Activated CD4-positive, alpha-beta memory T cell treated with anti-CD3 and anti-CD28 coated beads for 36 hours (primary cell): Measurements from ENCODE around the gene NAB1. TPM values are rescaled to one million over a fixed set of nuclear protein-coding genes. Genes with fewer than 3 reads are reported as not detected.

ENCODE experiments used
- CTCF ChIA-PET: fragments of 350-600 bp; sonication (Branson Sonifier 250); formaldehyde crosslinking; loops from one replicate; lab custom pipeline; 2021; ENCODE audit warnings: antibody characterized with exemption, inconsistent platforms; lab: Charles Lee
- POLR2A ChIA-PET: fragments of 350-600 bp; sonication (Branson Sonifier 250); formaldehyde crosslinking; loops from one replicate; lab custom pipeline; 2021; ENCODE audit warnings: antibody characterized with exemption; lab: Charles Lee
- DNase-seq: peaks from one replicate; pipeline ENCODE4 v3.0.0-alpha.2; 2020
- H3K27ac Mint-ChIP-seq: one replicate; pipeline ENCODE4 v1.8.0; 2021; ENCODE audit warnings: mixed read lengths
- H3K27me3 Mint-ChIP-seq: one replicate; pipeline ENCODE4 v1.8.0; 2021; ENCODE audit warnings: mixed read lengths
- H3K36me3 Mint-ChIP-seq: one replicate; pipeline ENCODE4 v1.8.0; 2021; ENCODE audit warnings: mixed read lengths
- H3K4me1 Mint-ChIP-seq: one replicate; pipeline ENCODE4 v1.8.0; 2021; ENCODE audit warnings: low read depth, mixed read lengths
- H3K4me3 Mint-ChIP-seq: one replicate; pipeline ENCODE4 v1.8.0; 2021; ENCODE audit warnings: mild to moderate bottlenecking, mixed read lengths
- H3K9me3 Mint-ChIP-seq: one replicate; pipeline ENCODE4 v1.8.0; 2021; ENCODE audit warnings: mixed read lengths
- intact Hi-C: fragments of 100-400 bp; cut with micrococcal nuclease; formaldehyde crosslinking; loops from one replicate; pipeline ENCODE4 v1.15.1; 2023
- total RNA-seq, 2 experiments: library from RNA; stranded (reverse); gene quantifications; one replicate each; pipeline ENCODE4 v1.2.3, GENCODE V29; 2021

Gene NAB1
- total RNA-seq, 2 experiments from 2014 or later: 48.7 to 51.5 TPM

DNA sequence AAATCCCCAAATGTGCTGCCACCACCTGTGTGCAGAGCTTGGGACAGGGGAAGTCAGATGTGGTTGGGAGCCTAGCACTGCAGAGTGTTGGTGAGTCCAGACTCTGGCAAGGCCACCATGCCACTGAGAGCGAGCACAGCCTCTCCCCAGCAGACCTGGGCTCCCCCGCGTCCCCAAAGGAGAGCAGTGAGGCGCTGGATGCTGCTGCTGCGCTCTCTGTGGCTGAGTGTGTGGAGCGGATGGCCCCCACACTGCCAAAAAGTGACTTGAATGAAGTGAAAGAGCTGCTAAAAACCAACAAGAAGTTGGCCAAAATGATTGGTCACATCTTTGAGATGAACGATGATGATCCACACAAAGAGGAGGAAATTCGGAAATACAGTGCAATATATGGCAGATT lies 10.7 kb downstream of the NAB1 start:
- peak overlapping the region; percentile 35 for H3K27ac Mint-ChIP-seq
- H3K4me1 Mint-ChIP-seq: peaks cover 76% of the 10 kb centered on the region
- POLR2A ChIA-PET: no interaction called here
- intact Hi-C loops: no loop called here
- CTCF ChIA-PET: no interaction called here
- H3K36me3 Mint-ChIP-seq: peaks cover 29% of the 10 kb centered on the region
- H3K27me3 Mint-ChIP-seq: no peaks in the 10 kb centered on the region
- H3K4me3 Mint-ChIP-seq: peak overlapping the region; percentile 13
- H3K9me3 Mint-ChIP-seq: no peaks in the 10 kb centered on the region
- no peak for DNase-seq

DNA sequence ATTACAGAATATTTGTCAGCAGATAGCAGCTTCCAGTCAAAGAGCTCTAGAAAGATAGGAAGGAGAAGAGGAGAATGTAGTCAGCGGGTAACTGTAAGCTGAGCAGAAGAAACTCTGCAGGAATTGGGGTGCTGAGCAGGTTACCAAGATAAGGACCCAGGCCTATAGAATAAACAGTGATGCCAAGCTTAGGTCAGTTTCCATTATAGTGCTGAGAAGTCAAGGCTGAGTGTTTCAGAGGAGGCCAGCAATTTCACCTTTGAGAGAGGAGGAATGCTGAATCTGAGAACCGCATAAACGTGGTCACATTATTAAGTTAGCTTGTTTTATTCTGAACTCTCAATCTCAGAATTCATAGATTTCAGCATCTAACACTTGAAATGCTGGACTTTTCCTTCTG lies 13.9 kb downstream of the NAB1 start:
- no peak overlapping the region for H3K27ac Mint-ChIP-seq
- CTCF ChIA-PET: interaction anchor here (1.4 to 4.8 kb wide), 3 partner anchors 10 to 18 kb away, joined by 4 to 18 read pairs (median 5); no protein-coding TSS in a partner anchor
- peaks cover 42% of the 10 kb centered on the region for H3K36me3 Mint-ChIP-seq
- no peak overlapping the region for H3K4me3 Mint-ChIP-seq
- POLR2A ChIA-PET: interaction anchor here (0.8 to 3.1 kb wide), 2 partner anchors 12 to 16 kb away, joined by 3 to 14 read pairs; no protein-coding TSS in a partner anchor
- H3K4me1 Mint-ChIP-seq: peaks cover 66% of the 10 kb centered on the region
- intact Hi-C loops: no loop called here
- H3K9me3 Mint-ChIP-seq: peaks cover 5% of the 10 kb centered on the region
- no peak for DNase-seq
- no peaks in the 10 kb centered on the region for H3K27me3 Mint-ChIP-seq

DNA sequence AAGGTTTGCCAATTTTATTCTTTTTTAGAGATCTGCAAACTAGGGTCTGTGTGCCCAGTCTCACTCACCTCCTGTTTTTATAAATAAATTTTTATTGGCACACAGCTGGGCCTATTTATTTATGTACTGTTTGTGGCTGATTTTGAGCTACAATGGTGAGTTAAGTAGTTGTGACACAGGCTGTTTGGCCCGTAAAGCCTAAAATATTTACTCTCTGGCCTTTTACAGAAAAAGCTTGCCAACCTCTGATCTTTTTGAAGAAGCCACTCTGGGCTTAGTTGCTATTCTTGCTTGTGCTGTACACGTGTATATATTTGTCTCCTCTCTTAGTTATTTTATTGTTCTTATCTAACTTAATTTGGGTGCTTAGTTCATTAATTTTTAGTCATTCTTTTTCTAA lies 14.5 kb downstream of the NAB1 start:
- ChIA-PET POLR2A (interaction anchor here (0.7 to 3.1 kb wide), 3 partner anchors 13 to 248 kb away, joined by 3 to 14 read pairs (median 3); no protein-coding TSS in a partner anchor), CTCF (interaction anchor here (1.4 to 4.8 kb wide), 3 partner anchors 11 to 18 kb away, joined by 4 to 18 read pairs (median 5); no protein-coding TSS in a partner anchor)
- Mint-ChIP-seq H3K9me3 (peaks cover 5% of the 10 kb centered on the region), H3K36me3 (peaks cover 42% of the 10 kb centered on the region), H3K4me3 (no peak overlapping the region), H3K4me1 (peaks cover 60% of the 10 kb centered on the region), H3K27ac (no peak overlapping the region), H3K27me3 (no peaks in the 10 kb centered on the region)
- DNase-seq: no peak
- intact Hi-C loops: no loop called here

DNA sequence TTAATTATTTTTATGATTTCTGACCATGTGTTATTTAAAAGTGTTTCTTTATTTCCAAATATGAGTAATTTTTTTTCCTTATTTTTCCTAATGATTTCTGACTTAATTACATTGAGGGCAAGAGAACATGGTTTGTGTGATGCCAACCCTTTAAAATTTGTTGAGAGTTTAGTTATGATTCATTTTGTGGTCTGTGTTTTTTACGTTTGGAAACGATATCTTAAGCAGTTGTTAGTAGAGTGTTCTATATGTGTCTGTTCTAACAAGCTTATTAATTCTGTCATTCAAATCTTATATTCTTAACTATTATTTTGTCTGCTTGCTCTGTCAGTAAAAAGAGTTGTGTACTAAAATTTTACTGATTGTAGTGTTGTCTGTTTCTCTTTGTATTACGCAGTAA lies 15.0 kb downstream of the NAB1 start:
- CTCF ChIA-PET: interaction anchor here (1.4 to 4.8 kb wide), 3 partner anchors 11 to 17 kb away, joined by 4 to 18 read pairs (median 5); no protein-coding TSS in a partner anchor
- Mint-ChIP-seq H3K27me3 (no peaks in the 10 kb centered on the region), H3K4me1 (peaks cover 55% of the 10 kb centered on the region), H3K36me3 (peaks cover 42% of the 10 kb centered on the region), H3K27ac (no peak overlapping the region), H3K9me3 (peaks cover 5% of the 10 kb centered on the region), H3K4me3 (no peak overlapping the region)
- no peak for DNase-seq
- intact Hi-C loops: no loop called here
- POLR2A ChIA-PET: interaction anchor here (0.7 to 3.1 kb wide), 3 partner anchors 14 to 247 kb away, joined by 3 to 14 read pairs (median 3); no protein-coding TSS in a partner anchor

DNA sequence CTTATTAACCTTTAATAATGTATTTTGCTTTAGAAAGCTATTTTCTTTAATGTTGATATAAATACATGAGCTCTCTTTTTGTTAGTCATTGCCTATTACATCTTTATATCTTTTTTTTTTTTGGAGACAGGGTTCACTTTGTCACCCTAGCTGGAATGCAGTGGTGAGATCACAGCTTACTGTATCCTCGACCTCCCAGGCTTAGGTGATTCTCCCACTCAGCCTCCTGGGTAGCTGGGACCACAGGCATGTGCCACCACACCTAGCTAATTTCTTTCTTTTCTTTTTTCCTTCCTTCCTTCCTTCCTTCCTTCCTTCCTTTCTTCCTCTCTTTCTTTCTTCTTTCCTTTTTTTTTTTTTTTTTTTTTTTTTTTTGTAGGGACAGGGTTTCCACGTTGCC lies 15.4 kb downstream of the NAB1 start:
- Mint-ChIP-seq H3K9me3 (peaks cover 5% of the 10 kb centered on the region), H3K36me3 (peaks cover 38% of the 10 kb centered on the region), H3K4me3 (no peak overlapping the region), H3K27me3 (no peaks in the 10 kb centered on the region), H3K4me1 (peaks cover 53% of the 10 kb centered on the region), H3K27ac (no peak overlapping the region)
- no peak for DNase-seq
- intact Hi-C loops: no loop called here
- ChIA-PET POLR2A (interaction anchor here (0.7 to 3.1 kb wide), 3 partner anchors 14 to 247 kb away, joined by 3 to 14 read pairs (median 3); no protein-coding TSS in a partner anchor), CTCF (interaction anchor here (1.8 to 4.8 kb wide), 2 partner anchors 15 to 17 kb away, joined by 5 to 18 read pairs; no protein-coding TSS in a partner anchor)

DNA sequence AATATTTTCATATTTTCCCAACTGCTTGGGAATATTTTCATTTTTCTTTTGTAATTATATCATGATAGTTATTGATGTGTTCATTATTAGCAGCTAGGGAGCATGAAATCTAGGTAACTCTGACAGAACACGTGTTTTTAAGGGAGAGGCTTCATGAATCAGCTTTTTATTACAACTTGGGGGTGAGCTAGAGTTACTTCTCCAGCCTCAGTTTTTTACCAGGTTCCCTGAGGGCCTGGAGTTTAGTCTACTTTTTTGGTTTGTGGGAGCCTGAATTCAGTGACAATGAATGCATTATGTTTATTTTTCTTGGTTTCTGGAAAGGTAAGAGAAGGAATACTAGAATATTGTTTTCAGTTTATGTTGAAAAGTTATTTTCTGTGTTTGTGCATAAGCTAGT lies 18.0 kb downstream of the NAB1 start:
- CTCF ChIA-PET: interaction anchor here (1.3 kb wide), 1 partner anchor 13 kb away, joined by 4 read pairs; no protein-coding TSS in a partner anchor
- no peaks in the 10 kb centered on the region for H3K27me3 Mint-ChIP-seq
- H3K36me3 Mint-ChIP-seq: peaks cover 34% of the 10 kb centered on the region
- H3K27ac Mint-ChIP-seq: no peak overlapping the region
- H3K9me3 Mint-ChIP-seq: peaks cover 5% of the 10 kb centered on the region
- no peak for DNase-seq
- intact Hi-C loops: no loop called here
- peaks cover 48% of the 10 kb centered on the region for H3K4me1 Mint-ChIP-seq
- POLR2A ChIA-PET: interaction anchor here (0.8 to 1.4 kb wide), 3 partner anchors 14 to 18 kb away, joined by 3 to 5 read pairs (median 4); no protein-coding TSS in a partner anchor
- no peak overlapping the region for H3K4me3 Mint-ChIP-seq

DNA sequence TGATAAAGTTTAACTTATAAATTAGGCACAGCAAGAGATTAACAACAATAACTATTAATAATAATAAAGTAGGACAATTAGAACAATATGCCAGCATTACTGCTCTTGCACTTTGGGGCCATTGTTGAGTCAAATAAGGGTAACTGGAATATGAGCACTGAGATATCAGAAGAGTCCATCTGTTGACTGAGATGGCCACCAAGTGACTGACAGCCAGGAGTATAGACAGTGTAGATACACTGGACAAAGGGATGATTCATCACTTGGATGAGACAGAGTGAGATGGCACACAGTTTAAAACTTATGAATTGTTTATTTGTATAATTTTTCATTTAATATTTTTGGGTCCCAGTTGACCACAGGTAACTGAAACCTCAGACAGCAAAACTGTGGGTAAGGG lies 20.0 kb downstream of the NAB1 start:
- Mint-ChIP-seq H3K27ac (no peak overlapping the region), H3K9me3 (peaks cover 5% of the 10 kb centered on the region), H3K4me3 (no peak overlapping the region), H3K4me1 (peaks cover 44% of the 10 kb centered on the region), H3K36me3 (peaks cover 38% of the 10 kb centered on the region), H3K27me3 (no peaks in the 10 kb centered on the region)
- CTCF ChIA-PET: no interaction called here
- intact Hi-C loops: no loop called here
- POLR2A ChIA-PET: no interaction called here
- no peak for DNase-seq

DNA sequence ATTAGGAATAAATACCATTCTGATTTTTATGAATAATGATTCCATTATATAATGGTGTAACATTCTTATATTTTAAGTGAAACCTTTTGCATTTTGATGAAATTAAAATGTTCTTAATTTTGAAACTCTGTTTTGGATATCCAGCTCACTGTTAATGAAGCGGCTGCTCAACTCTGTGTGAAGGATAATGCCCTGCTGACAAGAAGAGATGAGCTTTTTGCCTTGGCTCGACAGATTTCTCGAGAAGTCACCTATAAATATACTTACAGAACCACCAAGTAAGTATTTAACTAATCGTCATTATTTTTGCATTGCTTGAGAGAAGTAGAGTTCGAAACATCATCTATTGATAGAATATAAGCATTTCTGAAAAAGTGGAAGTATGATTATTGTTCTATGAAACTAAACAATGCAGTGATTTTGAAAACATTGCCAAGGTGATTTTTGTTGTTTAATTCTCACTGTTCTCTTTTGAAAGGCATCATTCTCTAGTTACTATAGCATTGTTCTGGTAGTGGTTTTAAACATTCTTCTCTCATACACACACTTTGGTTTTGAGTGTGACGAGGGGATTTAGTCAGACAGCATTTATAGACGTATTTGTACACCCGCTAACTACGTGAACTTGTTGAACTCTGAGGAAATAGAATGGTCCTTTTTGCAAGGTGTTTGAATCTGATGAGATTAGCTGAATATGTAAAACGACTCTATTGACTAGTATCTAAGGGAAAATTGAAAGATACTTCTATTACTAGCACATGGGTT lies 21.5 kb downstream of the NAB1 start:
- Mint-ChIP-seq H3K27ac (peak overlapping the region; percentile 42), H3K4me3 (no peak overlapping the region), H3K4me1 (peaks cover 54% of the 10 kb centered on the region), H3K27me3 (no peaks in the 10 kb centered on the region), H3K36me3 (peaks cover 43% of the 10 kb centered on the region), H3K9me3 (peaks cover 3% of the 10 kb centered on the region)
- POLR2A ChIA-PET: no interaction called here
- intact Hi-C loops: loop anchor here (1.0 to 10.0 kb wide), 2 partner anchors 8 to 886 kb away; partner anchors contain the start of genes ORMDL1 and PMS1
- no peak for DNase-seq
- CTCF ChIA-PET: no interaction called here

DNA sequence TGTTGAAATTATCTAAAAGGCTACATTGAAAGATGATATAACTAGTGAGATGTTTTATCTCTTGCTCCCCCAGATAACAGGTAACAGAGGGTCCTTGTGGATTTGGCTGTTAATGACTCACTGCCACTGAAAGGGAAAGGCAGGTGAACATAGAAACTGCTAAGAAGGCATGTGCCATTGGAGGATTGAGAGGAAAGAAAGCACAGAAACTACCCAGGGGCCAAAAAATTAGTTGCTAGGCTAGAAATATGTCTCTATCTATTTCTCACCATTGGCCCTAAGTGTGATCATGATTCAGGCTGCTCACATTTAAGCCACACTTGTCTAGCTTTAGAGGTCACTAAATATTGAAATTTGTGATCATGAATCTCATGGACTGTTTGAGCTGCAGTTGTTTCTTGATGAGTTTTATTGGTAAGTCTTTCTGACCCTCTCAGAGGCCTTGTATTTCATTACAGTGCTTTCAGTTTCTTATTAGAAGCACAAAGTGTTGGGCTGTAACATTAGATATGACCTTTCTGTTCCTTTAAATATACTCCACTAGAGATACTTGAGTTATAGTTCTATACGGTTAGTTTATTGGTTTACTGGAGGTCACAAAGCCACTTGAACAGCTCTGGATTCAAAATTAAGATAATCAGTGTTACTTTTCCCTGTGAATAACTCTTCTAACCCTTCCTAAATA lies 26.2 kb downstream of the NAB1 start:
- no peak for DNase-seq
- peak overlapping the region; percentile 85 for H3K27ac Mint-ChIP-seq
- H3K4me1 Mint-ChIP-seq: peaks cover 84% of the 10 kb centered on the region
- no peaks in the 10 kb centered on the region for H3K9me3 Mint-ChIP-seq
- H3K36me3 Mint-ChIP-seq: peaks cover 45% of the 10 kb centered on the region
- H3K27me3 Mint-ChIP-seq: no peaks in the 10 kb centered on the region
- CTCF ChIA-PET: interaction anchor here (0.5 to 1.7 kb wide), 5 partner anchors 15 to 925 kb away, joined by 3 to 6 read pairs (median 3); no protein-coding TSS in a partner anchor
- intact Hi-C loops: loop anchor here (10.0 kb wide), 1 partner anchor 890 kb away; the partner anchor contains the start of genes ORMDL1 and PMS1
- POLR2A ChIA-PET: interaction anchor here (0.9 to 9.8 kb wide), 4 partner anchors 14 to 47 kb away, joined by 4 to 110 read pairs (median 6); partner anchors contain the start of gene NAB1
- peak overlapping the region; percentile 52 for H3K4me3 Mint-ChIP-seq

DNA sequence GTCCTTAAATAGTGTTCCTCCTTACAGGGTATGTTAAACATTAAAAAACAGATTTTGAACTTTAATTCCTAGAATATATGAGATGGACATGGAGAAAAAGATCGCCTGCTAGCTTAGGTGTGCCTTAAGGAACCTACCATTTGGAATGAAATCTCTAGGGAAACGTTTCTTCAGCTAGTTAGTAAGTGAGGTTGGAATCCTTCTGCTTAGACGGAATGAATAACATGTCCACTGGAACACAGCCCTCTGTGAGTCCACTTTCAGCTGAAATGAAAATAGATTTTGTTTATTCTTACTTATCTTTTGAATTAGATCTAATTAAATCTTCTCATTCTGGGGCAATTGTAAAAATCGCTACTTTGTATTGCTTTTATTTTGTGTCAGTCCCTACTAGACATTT lies 28.4 kb downstream of the NAB1 start:
- Mint-ChIP-seq H3K4me1 (peaks cover 85% of the 10 kb centered on the region), H3K9me3 (no peaks in the 10 kb centered on the region), H3K4me3 (no peak overlapping the region), H3K27ac (peak overlapping the region; percentile 98), H3K36me3 (peaks cover 41% of the 10 kb centered on the region), H3K27me3 (no peaks in the 10 kb centered on the region)
- POLR2A ChIA-PET: interaction anchor here (3.3 to 9.8 kb wide), 2 partner anchors 25 to 44 kb away, joined by 45 to 110 read pairs; partner anchors contain the start of gene NAB1
- intact Hi-C loops: loop anchor here (10.0 kb wide), 1 partner anchor 892 kb away; the partner anchor contains the start of genes ORMDL1 and PMS1
- no peak for DNase-seq
- CTCF ChIA-PET: interaction anchor here (0.6 kb wide), 2 partner anchors 29 to 143 kb away, joined by 3 to 4 read pairs; partner anchors contain the start of gene NAB1
